ENCODE measurements around the gene ARHGAP19. TPM values are rescaled to one million over a fixed set of nuclear protein-coding genes. Genes with fewer than 3 reads are reported as not detected.

Gene ARHGAP19
- polyA plus RNA-seq, 3 donors: 8.3 to 10.6 (median 10.2) TPM

DNA sequence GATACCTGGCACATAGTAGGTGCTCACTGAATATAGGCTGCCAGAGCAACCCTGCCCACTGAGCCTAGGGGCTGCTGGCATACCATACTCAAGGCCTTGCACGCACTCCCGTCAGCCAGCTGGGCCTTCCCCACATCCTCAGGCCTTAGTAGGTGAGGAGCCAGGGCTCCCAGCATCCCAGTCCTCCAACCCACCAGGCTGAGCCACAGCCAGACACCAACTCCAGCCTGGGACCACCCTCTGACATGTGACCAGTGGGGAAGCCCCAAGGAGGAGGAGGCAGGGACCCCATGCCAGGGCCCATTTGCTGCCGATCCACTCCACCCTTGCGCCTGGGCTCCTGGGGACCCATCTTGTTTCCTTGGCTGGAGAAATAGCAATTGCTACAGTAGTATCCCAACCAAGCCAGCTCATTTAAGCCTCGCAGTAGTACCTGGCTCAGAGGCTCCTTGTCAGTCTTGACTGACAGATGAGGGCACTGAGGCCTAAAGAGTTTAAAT lies 118.1 kb downstream of the ARHGAP19 start:
- Histone ChIP-seq H2AFZ (ENCODE audit: insufficient read depth, low read depth, low read length, poor library complexity, severe bottlenecking) (no peak overlapping the region), H3K4me1 (ENCODE audit: control insufficient read depth in 1 of 2, insufficient read depth in 2 of 2, low read length in 2 of 2) (no peaks in the 10 kb centered on the region), H3K27ac (ENCODE audit: low read depth in 1 of 2, low read length in 2 of 2) (no peak overlapping the region), H4K20me1 (ENCODE audit: insufficient read depth, low read length) (no peaks in the 10 kb centered on the region), H3K4me2 (replicated peaks; ENCODE audit: extremely low read depth, low read length, poor library complexity, severe bottlenecking) (no peak overlapping the region), H3K9ac (ENCODE audit: insufficient read depth, low read length, poor library complexity, severe bottlenecking) (no peak overlapping the region), H3K4me3 (replicated peaks in 1 of 3; ENCODE audit: low read depth in 2 of 3, low read length in 3 of 3) (no peak overlapping the region), H3K9me3 (replicated peaks in 1 of 2; ENCODE audit: control insufficient read depth in 1 of 2, insufficient read depth in 1 of 2, low read length in 2 of 2) (no peaks in the 10 kb centered on the region), H3K36me3 (replicated peaks in 1 of 2; ENCODE audit: control insufficient read depth in 1 of 2, insufficient read depth in 2 of 2, low read length in 2 of 2) (no peaks in the 10 kb centered on the region), H3K27me3 (ENCODE audit: control insufficient read depth in 2 of 2, insufficient read depth in 2 of 2, low read length in 2 of 2) (peaks cover 0 to 13% of the 10 kb centered on the region in 2 donors), H3K79me2 (ENCODE audit: insufficient read depth, low read length) (no peaks in the 10 kb centered on the region)
- H3K27ac Mint-ChIP-seq: no peak overlapping the region
- no peaks in the 10 kb centered on the region for H3K36me3 Mint-ChIP-seq
- intact Hi-C loops (cut with micrococcal nuclease): no loop called here
- peaks cover 12 to 27% (median 21%) of the 10 kb centered on the region in 3 donors for H3K27me3 Mint-ChIP-seq (ENCODE audit: low read depth in 3 of 3)
- TF ChIP-seq CTCF (IDR thresholded peaks at IDR 0.05): no peak
- no peaks in the 10 kb centered on the region for H3K4me1 Mint-ChIP-seq
- no peak overlapping the region for H3K4me3 Mint-ChIP-seq
- WGBS (ENCODE audit: insufficient coverage): 96% methylated on average over 3 of the region's 5 CpGs
- DNase-seq: no peak
- H3K9me3 Mint-ChIP-seq: peaks cover 0 to 2% (median 0%) of the 10 kb centered on the region in 7 donors

DNA sequence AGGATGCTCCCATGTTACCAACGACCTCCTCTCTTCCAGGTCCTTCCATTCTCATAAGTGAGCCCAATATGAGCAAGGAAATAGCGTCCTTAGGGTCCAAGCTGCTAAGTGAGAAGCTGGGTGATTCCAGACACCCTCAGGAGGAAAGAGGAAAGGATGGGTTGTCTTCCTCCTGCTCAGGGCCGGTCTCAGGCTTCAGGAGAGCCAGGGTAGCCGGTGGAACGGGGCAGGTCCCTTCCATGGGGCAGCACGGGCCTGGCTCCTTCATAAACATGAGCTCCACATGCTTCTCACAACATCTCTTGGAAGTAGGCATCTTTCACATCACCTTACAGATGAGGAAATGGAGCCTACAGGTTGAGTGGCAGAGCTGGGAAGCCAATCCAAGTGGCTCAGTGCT lies 119.4 kb downstream of the ARHGAP19 start:
- H3K9me3 Mint-ChIP-seq: no peaks in the 10 kb centered on the region
- TF ChIP-seq CTCF (IDR thresholded peaks at IDR 0.05): no peak
- Histone ChIP-seq H3K4me2 (replicated peaks; ENCODE audit: extremely low read depth, low read length, poor library complexity, severe bottlenecking) (no peak overlapping the region), H3K36me3 (replicated peaks in 1 of 2; ENCODE audit: control insufficient read depth in 1 of 2, insufficient read depth in 2 of 2, low read length in 2 of 2) (no peaks in the 10 kb centered on the region), H3K27ac (ENCODE audit: low read depth in 1 of 2, low read length in 2 of 2) (no peak overlapping the region), H3K79me2 (ENCODE audit: insufficient read depth, low read length) (no peaks in the 10 kb centered on the region), H3K9ac (ENCODE audit: insufficient read depth, low read length, poor library complexity, severe bottlenecking) (no peak overlapping the region), H3K4me1 (ENCODE audit: control insufficient read depth in 1 of 2, insufficient read depth in 2 of 2, low read length in 2 of 2) (no peaks in the 10 kb centered on the region), H2AFZ (ENCODE audit: insufficient read depth, low read depth, low read length, poor library complexity, severe bottlenecking) (no peak overlapping the region), H4K20me1 (ENCODE audit: insufficient read depth, low read length) (no peaks in the 10 kb centered on the region), H3K9me3 (replicated peaks in 1 of 2; ENCODE audit: control insufficient read depth in 1 of 2, insufficient read depth in 1 of 2, low read length in 2 of 2) (no peaks in the 10 kb centered on the region), H3K4me3 (replicated peaks in 1 of 3; ENCODE audit: low read depth in 2 of 3, low read length in 3 of 3) (no peak overlapping the region), H3K27me3 (ENCODE audit: control insufficient read depth in 2 of 2, insufficient read depth in 2 of 2, low read length in 2 of 2) (peaks cover 0 to 5% of the 10 kb centered on the region in 2 donors)
- peaks cover 6 to 24% (median 15%) of the 10 kb centered on the region in 3 donors for H3K27me3 Mint-ChIP-seq (ENCODE audit: low read depth in 3 of 3)
- WGBS (ENCODE audit: insufficient coverage): 100% methylated on average over 1 of the region's 6 CpGs
- no peak for DNase-seq
- H3K4me1 Mint-ChIP-seq: no peaks in the 10 kb centered on the region
- H3K27ac Mint-ChIP-seq: no peak overlapping the region
- no peaks in the 10 kb centered on the region for H3K36me3 Mint-ChIP-seq
- H3K4me3 Mint-ChIP-seq: no peak overlapping the region
- intact Hi-C loops (cut with micrococcal nuclease): no loop called here

Small RNA genes lying within 50 kb of the gene (small RNA-seq; reads per million reads assigned to genes)
- gene RF00017 (ENCODE audit: insufficient read length, low read depth): not detected

Other genes starting within 250 kb of the ARHGAP19 start
- under 1 TPM; 0.05 to 0.81 (median 0.16) TPM for gene SLIT1, start 106.7 kb downstream of the ARHGAP19 start, polyA plus RNA-seq
- gene FRAT1, start 26.6 kb upstream of the ARHGAP19 start, polyA plus RNA-seq: 10 to 100 TPM; 17.0 to 34.4 (median 31.2) TPM
- 10 to 100 TPM; 29.4 to 62.4 (median 37.9) TPM for gene FRAT2, start 42.1 kb upstream of the ARHGAP19 start, polyA plus RNA-seq
- 10 to 100 TPM; 31.0 to 98.7 (median 44.3) TPM for gene RRP12, start 108.7 kb upstream of the ARHGAP19 start, polyA plus RNA-seq
- gene PGAM1, start 133.6 kb upstream of the ARHGAP19 start, polyA plus RNA-seq: 100 to 1,000 TPM; 276 to 749 (median 498) TPM
- 10 to 100 TPM; 34.7 to 60.6 (median 55.8) TPM for gene EXOSC1, start 153.4 kb upstream of the ARHGAP19 start, polyA plus RNA-seq
- 10 to 100 TPM; 16.3 to 26.4 (median 24.1) TPM for gene ZDHHC16, start 153.5 kb upstream of the ARHGAP19 start, polyA plus RNA-seq
- 10 to 100 TPM; 23.2 to 74.5 (median 29.2) TPM for gene MMS19, start 205.8 kb upstream of the ARHGAP19 start, polyA plus RNA-seq
- gene UBTD1, start 206.3 kb upstream of the ARHGAP19 start, polyA plus RNA-seq: 10 to 100 TPM; 17.2 to 20.0 (median 19.0) TPM